DOHH2 (cell line): ENCODE results near the gene VSX1.

Experiments used
- CTCF ChIP-seq: fragments of 200-600 bp; sonication (generic); IDR thresholded peaks from one replicate; pipeline ENCODE4 v1.5.1; 2014; ENCODE audit warnings: antibody characterized with exemption, mild to moderate bottlenecking, low read depth, low read length; ENCODE audit not compliant: poor library complexity, severe bottlenecking
- EZH2phosphoT487 ChIP-seq: fragments of 200-600 bp; sonication (generic); IDR thresholded peaks from 2 replicates; pipeline ENCODE4 v1.6.1; 2017; ENCODE audit warnings: borderline replicate concordance, mild to moderate bottlenecking, antibody characterized with exemption, low read length, moderate library complexity, mixed read lengths

- TF ChIP-seq CTCF: no peak
- TF ChIP-seq EZH2phosphoT487: no peak
These were observed 34.9 kb downstream of the VSX1 start for GRCh38 chr20:25046736-25047666.
